22Rv1 (cell line): ENCODE measurements around the gene EHBP1.

Experiments used
- H3K27ac ChIP-seq: fragments of 450-650 bp; 2 replicates; pipeline ENCODE4 v1.5.1; 2017
- ZFX ChIP-seq: fragments of 450-650 bp; IDR thresholded peaks from 2 replicates; pipeline ENCODE4 v1.6.1; 2017; ENCODE audit warnings: antibody characterized with exemption, borderline replicate concordance
- TF ChIP-seq, protein P1 (sequence below): fragments of 450-650 bp; IDR thresholded peaks from 2 replicates; pipeline ENCODE4 v1.5.1; 2017; ENCODE audit warnings: mild to moderate bottlenecking

Gene EHBP1

DNA sequence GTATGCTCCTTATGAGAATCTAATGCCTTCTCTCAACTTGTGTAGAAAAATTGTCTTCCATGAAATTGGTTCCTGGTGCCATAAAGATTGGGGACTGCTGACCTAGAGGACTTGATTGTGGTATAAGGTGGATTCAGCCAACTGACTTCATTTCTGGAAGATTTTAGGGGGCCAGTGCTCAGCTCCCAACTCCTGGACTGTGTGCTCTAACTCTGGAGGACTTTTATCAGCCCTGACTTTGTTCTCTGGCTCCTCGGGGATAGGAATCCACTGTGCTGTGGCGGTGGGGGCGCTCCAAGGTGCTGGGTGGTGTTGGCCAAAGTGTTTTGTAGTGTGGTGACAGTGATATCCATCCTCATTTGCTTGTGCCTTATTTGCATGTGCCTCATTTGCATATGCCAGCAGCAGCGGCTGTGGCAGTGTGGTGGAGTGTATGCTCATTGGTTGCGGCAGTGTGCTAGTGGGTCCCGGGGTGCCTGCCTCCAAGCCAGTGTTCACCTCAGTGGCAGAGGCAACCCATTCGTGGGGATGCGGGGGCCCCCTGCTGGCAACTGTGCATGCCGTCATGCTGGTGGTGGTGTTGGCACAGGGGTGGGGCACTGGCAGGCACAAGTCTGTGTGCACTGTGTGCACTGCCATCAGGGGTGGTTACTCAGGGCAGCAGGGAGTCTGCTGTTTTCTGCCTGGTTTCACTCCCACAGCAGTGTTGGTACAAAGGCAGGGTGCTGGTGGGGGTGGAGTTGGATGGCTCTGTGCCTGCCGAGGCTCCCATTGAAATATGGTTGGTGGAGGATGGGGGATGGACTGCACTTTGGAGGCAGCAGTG, 19.6 kb downstream of the EHBP1 start:
- TF ChIP-seq ZFX, result no peak
- TF ChIP-seq, protein P1, sequence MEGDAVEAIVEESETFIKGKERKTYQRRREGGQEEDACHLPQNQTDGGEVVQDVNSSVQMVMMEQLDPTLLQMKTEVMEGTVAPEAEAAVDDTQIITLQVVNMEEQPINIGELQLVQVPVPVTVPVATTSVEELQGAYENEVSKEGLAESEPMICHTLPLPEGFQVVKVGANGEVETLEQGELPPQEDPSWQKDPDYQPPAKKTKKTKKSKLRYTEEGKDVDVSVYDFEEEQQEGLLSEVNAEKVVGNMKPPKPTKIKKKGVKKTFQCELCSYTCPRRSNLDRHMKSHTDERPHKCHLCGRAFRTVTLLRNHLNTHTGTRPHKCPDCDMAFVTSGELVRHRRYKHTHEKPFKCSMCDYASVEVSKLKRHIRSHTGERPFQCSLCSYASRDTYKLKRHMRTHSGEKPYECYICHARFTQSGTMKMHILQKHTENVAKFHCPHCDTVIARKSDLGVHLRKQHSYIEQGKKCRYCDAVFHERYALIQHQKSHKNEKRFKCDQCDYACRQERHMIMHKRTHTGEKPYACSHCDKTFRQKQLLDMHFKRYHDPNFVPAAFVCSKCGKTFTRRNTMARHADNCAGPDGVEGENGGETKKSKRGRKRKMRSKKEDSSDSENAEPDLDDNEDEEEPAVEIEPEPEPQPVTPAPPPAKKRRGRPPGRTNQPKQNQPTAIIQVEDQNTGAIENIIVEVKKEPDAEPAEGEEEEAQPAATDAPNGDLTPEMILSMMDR, result peak; percentile 53
- H3K27ac ChIP-seq, result no peak overlapping the region

DNA sequence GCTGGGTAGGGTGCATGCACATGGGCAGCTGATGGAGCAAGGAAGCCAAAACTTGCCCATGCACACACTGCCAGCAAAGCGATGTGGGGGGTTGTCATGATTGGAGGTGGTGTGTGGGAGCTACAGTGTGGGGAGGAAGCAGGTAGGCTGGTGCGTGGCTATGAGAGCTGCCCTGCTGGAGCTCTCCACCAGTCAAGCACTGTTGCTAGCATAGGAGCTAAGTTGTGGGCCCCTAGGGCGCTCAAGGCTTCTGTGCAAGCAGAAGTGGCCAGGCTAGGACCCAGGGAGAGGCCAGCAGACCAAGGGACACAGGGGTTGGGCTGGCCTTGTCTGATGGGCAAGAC, 20.2 kb downstream of the EHBP1 start:
- no peak overlapping the region for H3K27ac ChIP-seq

DNA sequence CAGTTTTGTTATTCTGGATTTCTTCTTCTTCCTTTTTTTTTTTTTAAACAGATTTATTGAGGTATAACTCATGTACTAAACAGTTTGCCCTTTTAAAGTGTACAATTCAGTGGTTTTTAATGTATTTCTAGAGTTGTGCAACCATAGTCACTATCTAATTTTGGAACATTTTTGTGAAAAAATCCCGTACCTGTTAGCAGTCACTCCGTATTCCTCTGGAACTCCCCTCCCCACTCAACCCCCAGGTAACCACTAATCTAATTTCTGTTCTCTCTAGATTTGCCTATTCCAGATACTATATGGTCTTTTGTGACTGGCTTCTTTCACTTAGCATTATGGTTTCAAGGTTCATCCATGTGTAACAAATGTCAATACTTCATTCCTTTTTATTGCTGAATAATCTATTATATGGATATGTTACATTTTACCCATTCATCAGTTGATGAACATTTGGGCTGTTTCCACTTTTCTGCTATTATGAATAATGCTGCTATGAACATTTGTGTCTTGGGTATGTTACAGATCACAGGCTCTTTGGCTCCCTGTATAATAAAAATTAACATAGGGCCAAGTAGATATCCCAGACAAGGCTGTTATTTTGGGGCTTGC, 21.9 kb downstream of the EHBP1 start:
- H3K27ac ChIP-seq, result 0 out of 2 replicates have a peak overlapping the region, but pooled peaks have one; percentile 23
- TF ChIP-seq, protein P1, result no peak

More for the DNA sequence above, 20.2 kb downstream of the EHBP1 start:
- no peak for TF ChIP-seq ZFX
- TF ChIP-seq, protein P1, result no peak

DNA sequence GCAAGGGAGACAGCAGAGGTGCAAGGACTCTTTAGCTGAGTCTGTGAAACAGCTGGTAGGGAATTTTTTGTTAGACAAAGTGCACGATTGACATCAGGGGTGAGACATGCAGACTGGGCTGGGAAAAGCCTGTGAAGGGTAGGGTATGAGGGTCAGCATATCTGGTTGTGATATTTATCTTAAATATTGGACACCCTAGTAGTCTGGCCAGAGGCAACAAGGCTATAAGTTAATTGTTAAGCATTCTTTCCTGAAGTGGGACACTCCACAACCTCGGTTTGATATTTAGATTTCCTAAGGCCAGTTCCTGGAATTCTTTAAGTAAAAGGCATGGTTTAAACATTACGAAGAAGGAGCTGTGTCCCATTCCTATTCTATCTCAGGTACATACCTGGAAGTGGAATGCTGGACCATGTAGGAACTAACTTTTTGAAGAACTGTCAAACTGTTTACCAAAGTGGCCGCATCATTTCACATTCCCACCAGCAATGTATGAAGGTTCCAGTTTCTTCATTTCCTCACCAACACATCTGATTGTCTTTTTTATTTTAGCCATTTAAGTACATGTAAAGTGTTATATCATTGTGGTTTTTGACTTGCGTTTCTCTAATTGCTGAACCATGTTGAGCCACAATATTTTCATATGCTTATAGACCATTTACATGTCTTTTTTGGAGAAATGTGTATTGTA, 22.5 kb downstream of the EHBP1 start:
- peak overlapping the region; percentile 23; the same call in 1 of the 2 replicates for H3K27ac ChIP-seq

DNA sequence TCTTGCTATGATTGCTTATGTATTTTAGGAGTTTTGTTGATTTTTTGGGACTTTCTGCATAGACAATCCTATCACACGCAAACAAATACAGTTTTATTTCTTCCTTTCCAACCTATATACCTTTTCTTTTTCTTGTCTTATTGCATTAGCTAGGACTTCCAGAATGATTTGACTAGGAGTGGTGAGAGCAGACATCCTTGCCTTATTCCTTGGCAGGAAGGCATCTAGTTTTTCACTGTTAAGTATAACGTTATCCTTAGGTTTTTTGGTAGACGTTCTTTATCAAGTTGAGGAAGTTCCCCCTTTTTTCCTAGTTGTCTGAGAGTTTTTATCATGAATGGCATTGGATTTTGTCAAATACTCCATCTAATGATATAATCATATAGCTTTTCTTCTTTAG, 25.8 kb downstream of the EHBP1 start:
- no peak overlapping the region for H3K27ac ChIP-seq
- TF ChIP-seq, protein P1, result no peak
- no peak for TF ChIP-seq ZFX

More for the DNA sequence above, 22.5 kb downstream of the EHBP1 start:
- TF ChIP-seq ZFX, result no peak
- TF ChIP-seq, protein P1, result no peak

DNA sequence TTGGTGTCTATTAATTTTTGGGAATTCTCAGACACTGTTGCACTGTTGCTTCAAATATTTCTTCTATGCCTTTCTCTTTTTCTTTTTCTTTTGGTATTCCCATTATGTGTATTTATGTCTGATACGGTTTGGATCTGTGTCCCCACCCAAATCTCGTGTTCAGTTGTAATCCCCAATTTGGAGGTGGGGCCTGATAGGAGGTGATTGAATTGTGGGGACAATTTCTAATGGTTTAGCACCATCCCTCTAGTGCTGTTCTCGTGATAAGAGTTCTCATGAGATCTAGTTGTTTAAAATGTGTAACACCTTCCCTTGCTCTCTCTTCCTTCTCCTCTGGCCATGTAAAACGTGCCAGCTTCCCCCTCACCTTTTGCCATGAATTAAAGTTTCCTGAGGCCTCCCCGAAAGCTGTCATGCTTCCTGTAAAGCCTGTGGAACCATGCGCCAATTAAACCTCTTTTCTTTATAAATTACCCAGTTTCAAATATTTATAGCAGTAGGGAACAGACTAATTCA, 26.8 kb downstream of the EHBP1 start:
- no peak for TF ChIP-seq ZFX
- TF ChIP-seq, protein P1, result no peak
- no peak overlapping the region for H3K27ac ChIP-seq
